ENCODE data around the gene DNAAF5.
"Not testable (repeated sequence)": the region's sequence is repeated elsewhere in the genome, so short reads cannot be mapped to it uniquely, and the experiment has no call there.

Gene DNAAF5

GRCh38 chr7:746155-747061, 19.9 kb downstream of the DNAAF5 start:
- DNase-seq (ENCODE audit: low read depth, low spot score), result no peak

GRCh38 chr7:747186-747585, 20.7 kb downstream of the DNAAF5 start:
- DNase-seq (ENCODE audit: low read depth, low spot score), result no peak

- no peak for DNase-seq (ENCODE audit: low read depth, low spot score)
Measured at GRCh38 chr7:748446-748845, 21.9 kb downstream of the DNAAF5 start.

- DNase-seq (ENCODE audit: low read depth, low spot score), result no peak
Measured at GRCh38 chr7:749140-749551, 22.6 kb downstream of the DNAAF5 start.

GRCh38 chr7:750111-750905, 23.8 kb downstream of the DNAAF5 start:
- no peak for DNase-seq (ENCODE audit: low read depth, low spot score)

- DNase-seq (ENCODE audit: low read depth, low spot score), result no peak
Measured at GRCh38 chr7:751826-752225, 25.3 kb downstream of the DNAAF5 start.

- not testable (repeated sequence) for DNase-seq (ENCODE audit: low read depth, low spot score)
Measured at GRCh38 chr7:752256-752655, 25.8 kb downstream of the DNAAF5 start.

GRCh38 chr7:753190-753589, 26.7 kb downstream of the DNAAF5 start:
- no peak for DNase-seq (ENCODE audit: low read depth, low spot score)

- DNase-seq (ENCODE audit: low read depth, low spot score), result no peak
Measured at GRCh38 chr7:754531-755412, 28.3 kb downstream of the DNAAF5 start.

- no peak for DNase-seq (ENCODE audit: low read depth, low spot score)
Measured at GRCh38 chr7:755413-755805, 28.9 kb downstream of the DNAAF5 start.

- DNase-seq (ENCODE audit: low read depth, low spot score), result no peak
Measured at GRCh38 chr7:756231-756927, 29.9 kb downstream of the DNAAF5 start.

- no peak for DNase-seq (ENCODE audit: low read depth, low spot score)
Measured at GRCh38 chr7:756928-757560, 30.5 kb downstream of the DNAAF5 start.

- DNase-seq (ENCODE audit: low read depth, low spot score), result no peak
Measured at GRCh38 chr7:757741-758163, 31.3 kb downstream of the DNAAF5 start.

- DNase-seq (ENCODE audit: low read depth, low spot score), result no peak
Measured at GRCh38 chr7:759569-759968, 33.1 kb downstream of the DNAAF5 start.

- no peak for DNase-seq (ENCODE audit: low read depth, low spot score)
Measured at GRCh38 chr7:760006-760405, 33.5 kb downstream of the DNAAF5 start.

GRCh38 chr7:761101-761500, 34.6 kb downstream of the DNAAF5 start:
- no peak for DNase-seq (ENCODE audit: low read depth, low spot score)

- no peak for DNase-seq (ENCODE audit: low read depth, low spot score)
Measured at GRCh38 chr7:761631-762030, 35.1 kb downstream of the DNAAF5 start.

GRCh38 chr7:762885-763284, 36.4 kb downstream of the DNAAF5 start:
- no peak for DNase-seq (ENCODE audit: low read depth, low spot score)

GRCh38 chr7:763762-764161, 37.3 kb downstream of the DNAAF5 start:
- DNase-seq (ENCODE audit: low read depth, low spot score), result no peak

- DNase-seq (ENCODE audit: low read depth, low spot score), result no peak
Measured at GRCh38 chr7:765383-765782, 38.9 kb downstream of the DNAAF5 start.

GRCh38 chr7:767580-767940, 41.1 kb downstream of the DNAAF5 start:
- no peak for DNase-seq (ENCODE audit: low read depth, low spot score)

Data from smooth muscle cell of the brain vasculature (primary cell).